Stimulated activated CD4-positive, alpha-beta T cell treated with anti-CD3 and anti-CD28 coated beads, TNF-alpha, amount 100 ng/mL, for 1 hour (primary cell): ENCODE results near the gene USH2A.

Source experiments
- DNase-seq, 3 donors: peaks; one replicate each; pipeline ENCODE4 v3.0.0-alpha.2; 2020; ENCODE audit warnings: low read depth in 3 of 3, low spot score in 1 of 3

The USH2A gene

DNA sequence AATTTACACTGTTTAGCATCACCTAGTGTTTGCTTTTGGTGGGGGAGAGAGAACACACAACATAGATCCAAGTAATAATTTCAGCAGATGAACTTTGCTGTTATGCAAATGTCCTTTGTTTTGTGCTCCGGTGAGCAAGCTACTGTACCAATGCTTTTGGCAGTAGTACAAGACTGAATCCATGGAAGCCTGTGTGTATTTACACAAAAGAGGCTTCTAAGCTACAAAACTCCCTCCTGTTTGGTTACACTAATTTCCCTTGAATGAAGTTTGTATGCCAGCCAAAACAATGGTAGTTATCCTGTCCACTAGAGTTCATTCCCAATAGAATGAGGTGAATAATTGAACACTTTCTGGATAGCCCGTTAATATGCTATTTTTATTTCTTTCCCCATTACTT, 535.6 kb downstream of the USH2A start:
- DNase-seq: no peak

DNA sequence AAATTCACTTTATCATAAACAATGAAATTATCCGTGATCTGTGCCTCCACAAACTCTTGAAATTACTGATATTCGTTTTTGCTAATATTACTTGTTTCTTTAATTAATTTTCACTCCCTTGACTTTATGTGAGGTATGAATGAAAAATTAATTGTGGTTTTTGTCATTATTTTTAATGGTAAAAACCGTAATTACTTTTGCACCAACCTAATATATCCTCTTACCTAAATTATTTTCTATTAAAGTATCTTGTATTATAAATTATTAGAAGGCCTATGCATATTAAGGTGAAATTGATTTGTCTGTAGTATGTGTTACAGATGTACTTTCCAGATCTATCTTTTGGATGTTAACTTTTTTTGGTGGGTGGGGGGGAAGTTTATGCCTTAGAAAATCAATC, 540.2 kb downstream of the USH2A start:
- no peak for DNase-seq

GRCh38 chr1:215878843-215879242, 544.4 kb downstream of the USH2A start:
- DNase-seq: no peak

GRCh38 chr1:215878128-215878527, 545.1 kb downstream of the USH2A start:
- DNase-seq: no peak

DNA sequence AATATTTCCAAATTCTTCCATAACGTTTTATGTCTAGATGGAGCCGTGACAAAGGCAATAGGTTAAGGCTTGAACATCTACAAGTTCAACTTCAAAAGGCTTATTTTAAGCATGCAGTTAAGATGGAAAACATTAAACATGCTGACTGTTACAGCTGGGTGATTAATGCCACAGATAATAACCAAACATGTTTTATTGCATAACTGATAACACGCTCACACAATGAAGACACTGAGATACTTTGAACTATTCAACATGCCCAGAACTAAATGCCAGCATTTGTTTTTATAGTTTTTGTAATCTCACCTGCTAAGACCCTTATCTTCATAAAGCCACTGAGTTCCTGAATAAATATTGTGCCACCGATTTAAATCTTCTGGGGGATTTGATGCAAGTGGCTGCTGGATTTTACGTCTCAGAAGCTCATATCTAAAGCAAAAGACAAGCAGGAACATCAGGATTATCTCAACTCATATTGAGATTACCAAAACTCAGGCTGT, 545.7 kb downstream of the USH2A start:
- DNase-seq: no peak

- DNase-seq: no peak
Measured at GRCh38 chr1:215875712-215876111, 547.5 kb downstream of the USH2A start.

GRCh38 chr1:215875236-215875635, 548.0 kb downstream of the USH2A start:
- no peak for DNase-seq

GRCh38 chr1:215872658-215873057, 550.6 kb downstream of the USH2A start:
- DNase-seq: no peak

- DNase-seq: no peak
Measured at GRCh38 chr1:215868500-215868899, 554.7 kb downstream of the USH2A start.

DNA sequence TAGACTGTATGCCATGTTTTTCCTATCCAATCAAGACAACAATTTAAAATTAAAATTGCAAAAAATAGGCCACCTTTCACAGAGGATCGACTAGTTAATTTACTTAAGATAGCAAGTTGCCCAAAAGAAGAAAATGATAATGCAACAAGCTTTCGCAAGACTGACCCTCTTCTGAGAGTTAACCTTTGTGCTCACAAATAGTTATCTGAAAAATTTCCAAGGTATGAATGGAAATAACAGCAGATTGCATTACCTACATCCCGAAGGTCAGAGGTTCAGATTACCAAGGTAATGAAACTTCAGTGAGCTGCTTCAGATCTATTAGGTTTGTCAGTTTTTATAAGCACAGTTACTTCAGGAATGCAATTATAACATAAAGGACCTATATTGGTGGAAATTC, 558.2 kb downstream of the USH2A start:
- no peak for DNase-seq

DNA sequence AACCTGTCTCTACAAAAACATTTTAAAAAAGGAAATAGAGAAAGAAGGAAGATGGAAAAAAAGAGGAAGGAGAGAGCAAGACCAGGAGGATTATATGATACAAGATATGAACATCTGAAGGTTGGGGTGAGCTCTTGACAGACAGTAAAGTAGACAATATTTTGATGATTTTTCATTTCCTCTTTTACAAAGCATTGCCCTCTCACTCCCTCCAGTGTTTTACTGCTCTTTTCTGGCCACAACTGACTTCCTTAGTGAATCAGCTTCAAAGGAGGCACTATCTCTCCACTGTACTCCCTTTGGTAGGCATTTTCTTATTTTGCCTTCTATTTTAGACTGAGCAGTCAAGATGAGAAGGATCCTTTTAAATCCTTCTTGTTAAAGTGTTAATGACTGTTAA, 559.5 kb downstream of the USH2A start:
- no peak for DNase-seq

DNA sequence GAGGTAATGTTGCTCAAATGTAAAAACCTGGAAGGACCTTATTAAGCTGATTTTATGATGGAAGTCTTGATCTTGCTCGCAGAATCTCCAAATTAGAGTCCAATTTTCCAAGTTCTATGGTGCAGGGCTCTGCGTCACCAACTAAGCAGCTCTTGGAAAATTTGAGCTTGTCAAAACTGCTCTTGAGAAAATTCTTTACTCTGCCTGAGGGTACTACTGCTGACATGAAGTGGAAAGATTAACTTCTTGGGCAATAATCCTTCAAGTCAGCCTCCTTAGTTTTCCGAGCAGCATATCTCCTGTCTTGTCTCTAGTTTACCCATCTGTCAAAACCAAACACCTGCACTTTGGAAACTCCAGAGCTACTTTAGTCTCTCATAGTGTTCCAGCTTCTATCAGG, 562.4 kb downstream of the USH2A start:
- DNase-seq: no peak

DNA sequence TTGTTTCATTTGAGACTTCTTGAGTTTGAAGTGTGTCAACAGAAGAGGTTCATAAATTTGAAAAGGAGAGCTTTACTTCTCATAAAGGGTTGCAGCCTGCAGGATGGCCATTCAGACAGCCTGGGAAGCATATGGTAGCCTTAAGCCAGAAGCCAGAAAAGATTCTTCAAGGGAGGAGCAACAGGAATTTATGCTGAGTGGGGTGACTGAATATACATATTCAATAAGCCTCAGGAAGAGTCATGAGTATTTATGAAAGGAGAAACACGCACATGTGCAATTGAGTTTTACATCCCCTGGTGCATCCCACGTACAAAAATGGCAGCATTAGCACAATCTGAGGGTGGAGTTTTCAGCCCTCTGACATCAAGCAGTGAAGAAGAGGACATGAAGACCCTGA, 565.9 kb downstream of the USH2A start:
- DNase-seq: no peak

DNA sequence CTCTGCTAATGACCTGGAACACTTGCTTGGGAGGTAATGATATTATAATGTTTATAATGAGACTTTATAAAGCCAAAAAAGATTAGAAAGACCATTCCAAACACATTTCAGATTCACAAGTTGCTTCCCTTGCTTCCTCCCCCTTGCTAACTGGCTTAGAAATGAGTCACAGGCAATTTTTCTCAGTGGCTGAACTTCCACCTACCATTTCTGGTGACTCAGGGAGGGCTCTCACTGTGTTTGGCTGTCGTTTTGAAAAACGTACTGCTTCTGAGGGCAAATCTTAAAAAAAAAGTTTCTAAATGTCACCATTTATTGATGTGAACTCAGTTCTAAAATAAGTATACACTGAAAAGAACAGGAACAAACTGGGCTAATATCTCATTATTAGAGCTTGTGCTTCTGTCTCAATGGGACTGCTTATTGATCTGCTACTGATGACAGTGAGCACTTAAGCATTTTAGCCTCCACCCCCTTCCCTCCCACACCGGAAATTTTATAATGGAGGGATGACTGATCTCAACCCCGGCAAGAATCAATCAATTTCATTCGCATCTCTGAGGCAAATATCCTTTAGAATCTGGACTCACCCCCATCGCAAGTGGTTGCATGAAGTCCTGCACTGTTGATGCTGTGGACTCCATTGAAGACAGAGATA, 577.9 kb downstream of the USH2A start:
- DNase-seq: no peak

DNA sequence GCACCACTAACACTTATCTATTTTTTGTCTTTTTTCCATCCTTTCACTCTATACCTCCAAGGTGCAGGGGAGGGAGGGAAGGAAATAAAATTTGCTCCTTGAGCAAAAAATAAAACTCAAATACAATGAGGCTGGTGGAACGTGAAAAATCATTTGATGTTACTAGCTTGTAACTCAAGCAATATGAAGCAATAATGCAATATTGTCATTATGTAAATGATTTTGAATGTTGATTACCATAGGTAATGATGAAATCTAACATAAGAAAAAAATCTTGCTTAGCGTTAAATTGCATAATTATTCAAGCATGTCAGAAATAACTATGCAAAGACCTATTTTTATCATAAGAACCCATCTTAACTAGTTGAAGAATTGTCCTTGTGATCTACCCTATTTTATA, 578.5 kb downstream of the USH2A start:
- DNase-seq: no peak

- no peak for DNase-seq
Measured at GRCh38 chr1:215844266-215844665, 579.0 kb downstream of the USH2A start.

GRCh38 chr1:215842905-215843304, 580.3 kb downstream of the USH2A start:
- no peak for DNase-seq

- no peak for DNase-seq
Measured at GRCh38 chr1:215835951-215836350, 587.3 kb downstream of the USH2A start.

- no peak for DNase-seq
Measured at GRCh38 chr1:215833941-215834729, 589.1 kb downstream of the USH2A start.

DNA sequence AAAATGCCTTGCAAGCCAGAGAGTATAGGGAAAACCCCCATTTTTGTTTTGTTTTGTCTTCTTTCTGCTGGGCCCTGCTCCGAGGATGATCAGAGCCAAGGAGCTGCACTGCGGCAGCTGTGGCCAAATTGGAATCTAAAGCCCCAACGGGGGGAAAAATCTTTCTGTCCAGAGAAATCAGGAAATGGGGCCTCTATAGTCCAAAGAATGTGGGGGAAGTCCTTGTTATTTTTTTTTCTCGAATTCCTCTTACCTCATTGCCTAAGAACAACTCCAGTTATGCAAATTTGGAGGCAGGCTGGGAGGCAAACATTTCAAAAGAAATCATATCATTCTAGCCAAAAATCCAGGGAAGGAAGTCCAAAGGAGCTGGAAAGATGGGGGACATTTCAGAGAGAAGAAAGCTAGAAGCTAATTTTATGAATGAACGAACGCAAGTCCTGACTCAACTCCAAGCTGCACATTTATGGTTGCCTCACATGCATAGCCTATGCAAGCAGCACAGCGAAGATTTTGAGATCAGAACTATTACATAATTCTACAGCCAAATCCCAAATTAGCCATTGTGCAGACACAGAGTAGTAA, 592.9 kb downstream of the USH2A start:
- no peak for DNase-seq

DNA sequence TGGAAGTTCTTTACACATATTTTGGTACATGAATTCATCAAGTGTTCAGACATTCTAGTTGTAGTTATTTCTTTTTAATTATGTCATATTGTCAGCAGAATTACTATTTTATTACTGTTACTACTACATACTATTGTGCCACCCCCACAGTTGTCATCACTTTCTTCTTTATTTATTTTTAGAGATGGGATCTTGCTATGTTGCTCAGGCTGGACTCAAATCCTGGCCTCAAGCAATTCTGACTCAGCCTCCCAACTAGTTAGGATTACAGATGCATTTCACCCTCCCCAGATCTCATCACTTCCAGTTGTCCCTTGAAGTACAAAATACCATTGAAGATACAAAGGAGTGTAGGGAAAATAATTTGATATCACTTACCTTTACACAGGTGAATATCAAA, 598.2 kb downstream of the USH2A start:
- no peak for DNase-seq

GRCh38 chr1:215824245-215824644, 599.0 kb downstream of the USH2A start:
- DNase-seq: no peak
